WTC11 (cell line): Measurements from ENCODE around the gene EYS.
"Not testable (repeated sequence)": the region's sequence is repeated elsewhere in the genome, so short reads cannot be mapped to it uniquely, and the experiment has no call there.

ENCODE experiments used
- ATF1 ChIP-seq: sonication (generic); formaldehyde crosslinking; IDR thresholded peaks from 2 replicates; pipeline ENCODE4 v1.8.1; 2023; ENCODE audit warnings: mild to moderate bottlenecking, moderate library complexity, missing genetic modification reagents
- CTCF ChIP-seq: fragments of 200-600 bp; IDR thresholded peaks from 2 replicates; pipeline ENCODE4 v1.8.0; 2022; ENCODE audit warnings: antibody characterized with exemption
- ELF4 ChIP-seq: sonication (generic); formaldehyde crosslinking; IDR thresholded peaks from 2 replicates; pipeline ENCODE4 v1.8.1; 2022; ENCODE audit warnings: low read depth, mild to moderate bottlenecking, moderate library complexity, missing genetic modification reagents
- STAT6 ChIP-seq: sonication (generic); formaldehyde crosslinking; conservative IDR thresholded peaks from 2 replicates; pipeline ENCODE4 v1.8.1; 2023; ENCODE audit warnings: mild to moderate bottlenecking, low read depth, missing genetic modification reagents, moderate library complexity
- ZNF219 ChIP-seq: sonication (generic); formaldehyde crosslinking; IDR thresholded peaks from 2 replicates; pipeline ENCODE4 v1.8.0; 2023; ENCODE audit warnings: missing genetic modification reagents, mild to moderate bottlenecking, borderline replicate concordance
- TF ChIP-seq, protein P1 (sequence below): fragments of 250-450 bp; sonication (Bioruptor Pico); IDR thresholded peaks from 2 replicates; pipeline ENCODE4 v1.9.0; 2021; ENCODE audit warnings: moderate library complexity, mild to moderate bottlenecking, inconsistent platforms, borderline replicate concordance

- not testable (repeated sequence) for TF ChIP-seq CTCF; ATF1 (CRISPR knock-in tag); ZNF219 (CRISPR knock-in tag); ELF4 (CRISPR knock-in tag); STAT6 (CRISPR knock-in tag)
- TF ChIP-seq, protein P1, sequence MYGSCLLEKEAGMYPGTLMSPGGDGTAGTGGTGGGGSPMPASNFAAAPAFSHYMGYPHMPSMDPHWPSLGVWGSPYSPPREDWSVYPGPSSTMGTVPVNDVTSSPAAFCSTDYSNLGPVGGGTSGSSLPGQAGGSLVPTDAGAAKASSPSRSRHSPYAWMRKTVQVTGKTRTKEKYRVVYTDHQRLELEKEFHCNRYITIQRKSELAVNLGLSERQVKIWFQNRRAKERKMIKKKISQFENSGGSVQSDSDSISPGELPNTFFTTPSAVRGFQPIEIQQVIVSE = not testable (repeated sequence)
Observed at GRCh38 chr6:64448101-64448500, 1258.9 kb downstream of the EYS start.
